SH-SY5Y (cell line): ENCODE data around the gene STXBP3.

Source experiments
- GATA2 ChIP-seq: IDR thresholded peaks from 2 replicates; pipeline ENCODE4 v1.6.1; 2011; ENCODE audit warnings: mild to moderate bottlenecking, low read depth, low read length
- GATA3 ChIP-seq: IDR thresholded peaks from 2 replicates; pipeline ENCODE4 v1.6.1; 2011; ENCODE audit warnings: low read depth, mild to moderate bottlenecking, low read length, moderate library complexity

The STXBP3 gene

DNA sequence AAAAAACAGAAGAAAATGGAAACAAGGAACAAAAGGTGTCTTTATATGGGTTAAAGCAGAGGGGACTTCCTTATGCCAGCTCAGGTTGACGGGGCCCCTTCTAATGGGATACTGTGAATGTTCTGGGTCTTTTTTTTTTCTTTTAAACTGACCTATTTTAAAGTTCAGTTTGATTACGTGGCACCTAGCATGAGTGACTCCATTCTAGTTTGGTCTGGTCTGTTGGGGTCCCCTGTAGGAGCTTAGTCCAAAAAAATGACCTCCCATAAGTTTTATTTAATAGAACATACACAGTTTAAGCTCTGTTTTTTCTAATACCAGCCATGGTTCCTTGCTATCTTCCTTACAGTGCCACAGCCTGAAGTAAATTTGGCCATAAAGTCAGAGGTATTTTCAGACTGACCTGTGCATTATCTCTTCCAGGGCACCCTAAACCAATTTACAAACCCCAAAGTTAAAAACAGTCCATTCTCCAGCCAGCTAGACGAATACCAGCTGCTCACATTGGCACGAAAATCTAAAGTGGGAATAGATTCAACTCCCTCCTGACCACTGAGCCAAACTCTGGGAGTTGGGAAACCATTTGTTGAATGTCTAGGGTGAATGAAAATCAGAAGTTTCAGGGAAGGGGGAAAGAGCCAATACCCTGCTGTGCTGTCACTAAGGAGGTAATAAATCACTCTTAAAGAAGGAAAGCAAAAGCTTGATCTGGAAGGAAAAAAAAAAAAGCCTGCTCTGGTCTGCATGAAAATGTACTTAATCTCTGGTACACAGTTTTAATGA, 68.1 kb downstream of the STXBP3 start:
- TF ChIP-seq GATA3: no peak
- no peak for TF ChIP-seq GATA2

DNA sequence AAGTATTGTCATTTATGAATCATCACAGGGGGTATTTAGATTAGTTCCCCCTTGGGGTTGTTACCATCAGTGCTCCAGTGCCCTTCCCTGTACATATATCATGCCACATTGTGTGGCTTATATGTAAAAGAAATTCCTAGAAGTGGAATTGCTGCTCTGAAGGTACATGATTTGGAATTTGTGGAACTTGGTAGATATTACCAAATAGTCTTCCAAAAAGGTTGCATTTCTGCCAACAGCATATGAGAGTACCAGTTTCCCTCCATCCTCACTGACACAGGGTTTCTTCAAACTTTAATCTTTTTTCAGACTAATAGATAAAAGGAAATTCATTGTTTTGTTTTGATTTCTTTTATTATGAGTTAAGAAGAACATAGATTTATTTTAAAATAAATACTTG, 69.1 kb downstream of the STXBP3 start:
- TF ChIP-seq GATA2: no peak
- no peak for TF ChIP-seq GATA3

DNA sequence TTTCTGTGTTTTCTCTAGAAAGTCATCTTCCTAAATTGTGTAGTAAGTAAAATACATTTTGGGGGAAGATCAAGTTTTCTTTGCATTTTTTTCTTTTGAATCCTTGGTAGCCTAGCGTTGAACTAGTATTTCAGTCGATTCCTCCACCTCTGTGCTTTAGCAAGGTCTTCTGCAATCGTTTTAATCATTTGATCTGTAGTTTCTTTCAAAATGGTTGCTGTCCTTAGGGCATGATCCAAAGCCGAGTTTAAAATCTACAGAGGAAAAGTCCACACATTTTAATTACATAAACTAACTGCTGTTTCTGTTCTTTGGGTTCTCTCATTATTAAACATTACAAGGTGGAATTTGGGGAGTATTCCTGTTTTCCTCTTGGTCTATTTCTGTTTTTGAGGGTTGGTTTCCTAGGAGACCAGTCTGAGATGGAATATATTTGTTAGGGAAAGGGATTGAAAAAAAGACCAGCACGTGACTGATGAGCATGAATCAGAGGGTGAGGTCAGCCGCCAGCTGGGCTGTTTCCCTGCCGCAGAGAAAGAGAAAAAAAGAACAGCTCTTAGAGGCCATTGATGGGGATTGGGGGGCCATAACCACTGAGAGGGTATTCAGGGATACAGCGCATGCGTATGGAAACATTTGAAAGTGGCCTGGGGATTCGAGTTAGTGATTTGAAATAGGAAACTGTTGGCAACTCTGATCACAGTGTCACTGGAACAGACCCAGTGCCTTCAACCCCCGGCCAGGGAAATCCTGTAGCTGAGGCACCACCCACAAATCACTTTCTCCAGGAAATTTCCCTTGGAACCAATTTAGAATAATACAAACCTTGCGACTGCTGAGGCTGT, 69.8 kb downstream of the STXBP3 start:
- TF ChIP-seq GATA3 (peak; percentile 58; the same call in 1 of the 2 replicates), GATA2 (peak; percentile 22; the same call in 1 of the 2 replicates)

DNA sequence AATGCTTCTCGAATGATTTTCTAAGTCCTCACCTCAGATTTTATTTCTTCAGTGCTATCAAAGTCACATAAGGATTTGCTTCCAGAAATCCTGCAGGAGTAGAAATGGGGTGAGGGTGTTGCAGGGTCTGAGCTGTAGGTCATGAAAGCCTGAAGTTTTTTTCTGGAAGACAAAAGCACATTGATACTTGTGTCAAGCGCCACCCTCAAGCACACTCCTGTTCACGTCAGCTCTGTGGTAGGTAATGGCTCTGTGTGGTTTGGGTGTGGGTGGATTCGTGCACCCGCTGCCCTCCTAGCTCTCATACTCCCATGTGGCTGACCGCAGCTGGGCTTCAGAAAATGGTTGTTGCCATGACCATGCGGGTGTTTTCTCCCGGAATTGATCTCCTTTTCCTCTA, 70.5 kb downstream of the STXBP3 start:
- TF ChIP-seq GATA2 (no peak), GATA3 (no peak)

DNA sequence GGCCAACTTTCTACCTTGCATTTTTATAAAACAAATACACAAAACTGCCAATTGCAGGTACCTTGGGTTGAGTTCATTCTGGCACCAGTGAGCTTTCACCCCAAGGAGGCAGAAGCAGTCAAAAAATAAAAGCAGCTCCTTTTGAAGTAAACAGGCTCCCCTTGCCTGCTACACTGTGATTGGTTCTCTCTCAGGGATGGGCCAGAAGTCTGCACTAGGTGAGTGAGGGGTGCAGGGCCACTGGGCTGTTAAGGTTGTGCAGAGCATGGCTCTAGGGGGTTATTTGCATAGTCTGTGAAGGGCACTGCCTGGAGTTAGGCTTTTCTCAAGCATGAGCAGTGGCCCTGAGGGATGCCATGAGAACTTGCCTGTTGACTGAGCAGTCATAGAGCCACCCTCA, 71.3 kb downstream of the STXBP3 start:
- TF ChIP-seq GATA3 (no peak), GATA2 (no peak)

DNA sequence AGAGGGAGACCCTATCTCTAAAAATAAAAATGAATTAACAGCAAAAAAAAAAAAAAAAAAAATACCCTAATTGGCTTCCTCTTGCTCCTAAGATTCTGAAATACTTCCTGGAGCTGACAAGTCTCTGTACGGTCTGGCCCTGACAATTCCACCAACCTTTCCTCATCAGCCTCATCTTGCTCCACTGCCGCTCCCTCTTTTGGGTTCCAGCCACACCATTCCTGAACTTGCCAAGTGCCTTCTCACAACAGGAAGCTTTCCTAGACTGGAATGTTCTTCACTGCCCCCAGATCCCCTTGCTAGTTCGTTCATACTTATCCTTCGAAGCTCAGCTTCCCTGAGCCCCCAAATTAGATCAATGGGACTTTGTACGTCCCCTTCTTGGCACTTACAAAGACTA, 73.4 kb downstream of the STXBP3 start:
- TF ChIP-seq GATA3: no peak
- no peak for TF ChIP-seq GATA2

DNA sequence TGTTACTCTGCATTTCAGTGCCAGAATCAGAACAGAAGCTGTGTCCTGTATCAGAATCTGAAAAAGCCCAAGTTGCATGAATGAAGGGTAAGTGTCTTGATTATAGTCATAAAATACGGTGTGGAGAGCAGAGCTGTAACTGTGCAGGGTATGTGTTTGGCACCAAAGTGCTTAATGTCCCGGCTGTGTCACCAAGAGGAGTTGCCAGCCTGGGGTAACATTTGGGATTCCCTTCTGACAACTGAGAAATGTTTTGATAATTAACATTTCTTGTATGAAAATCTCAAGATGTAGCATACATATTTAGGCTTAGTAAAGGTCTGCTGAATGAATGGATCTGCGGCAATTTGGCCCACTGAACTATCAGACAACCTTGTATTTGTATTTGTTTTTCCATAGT, 77.2 kb downstream of the STXBP3 start:
- TF ChIP-seq GATA3 (no peak), GATA2 (no peak)

DNA sequence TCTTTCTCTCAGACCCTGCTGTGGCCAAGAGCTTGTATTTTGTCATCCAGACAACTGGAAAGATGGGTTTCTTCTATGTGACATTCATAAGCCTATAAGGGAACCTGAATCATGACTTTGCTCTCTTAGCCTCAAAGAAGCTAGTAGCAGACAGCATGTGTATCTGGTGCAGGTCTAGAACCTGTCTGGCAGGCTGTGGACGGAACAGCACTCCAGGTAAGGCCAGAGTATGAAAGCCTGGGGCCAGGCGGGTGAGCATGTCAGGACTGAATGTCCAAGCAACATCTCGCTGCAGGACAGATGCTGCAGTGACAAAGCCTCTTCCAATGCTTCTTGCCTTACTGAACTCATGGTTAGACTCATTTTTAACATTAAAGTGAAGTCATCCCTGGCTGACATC, 77.6 kb downstream of the STXBP3 start:
- TF ChIP-seq GATA3 (no peak), GATA2 (no peak)

DNA sequence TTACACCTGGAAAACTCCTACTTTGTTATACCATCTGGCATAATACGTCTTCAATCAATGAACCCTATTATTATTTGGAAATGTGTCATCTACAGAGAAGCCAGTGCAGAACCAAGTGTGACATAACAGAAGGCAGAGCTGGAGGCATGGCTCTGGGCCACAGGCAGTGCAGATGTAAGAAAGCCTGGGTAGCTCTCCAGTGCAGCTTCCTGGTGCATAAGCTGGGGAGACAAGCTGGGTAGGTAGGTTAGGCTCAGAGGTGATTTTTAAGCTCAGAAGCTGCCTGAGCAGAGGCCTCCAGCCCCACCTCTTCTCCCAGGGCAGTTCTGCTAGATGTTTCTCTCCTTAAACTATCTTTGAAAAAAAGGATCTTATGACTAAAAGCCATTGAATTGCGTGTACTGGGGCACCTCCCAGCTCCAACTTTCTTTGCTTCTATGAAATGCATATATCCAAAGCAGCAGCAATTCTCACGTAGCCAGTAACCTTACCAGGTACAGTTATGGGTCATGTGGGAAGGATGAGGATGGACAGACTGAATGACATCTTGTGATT, 79.7 kb downstream of the STXBP3 start:
- TF ChIP-seq GATA2 (no peak), GATA3 (no peak)

DNA sequence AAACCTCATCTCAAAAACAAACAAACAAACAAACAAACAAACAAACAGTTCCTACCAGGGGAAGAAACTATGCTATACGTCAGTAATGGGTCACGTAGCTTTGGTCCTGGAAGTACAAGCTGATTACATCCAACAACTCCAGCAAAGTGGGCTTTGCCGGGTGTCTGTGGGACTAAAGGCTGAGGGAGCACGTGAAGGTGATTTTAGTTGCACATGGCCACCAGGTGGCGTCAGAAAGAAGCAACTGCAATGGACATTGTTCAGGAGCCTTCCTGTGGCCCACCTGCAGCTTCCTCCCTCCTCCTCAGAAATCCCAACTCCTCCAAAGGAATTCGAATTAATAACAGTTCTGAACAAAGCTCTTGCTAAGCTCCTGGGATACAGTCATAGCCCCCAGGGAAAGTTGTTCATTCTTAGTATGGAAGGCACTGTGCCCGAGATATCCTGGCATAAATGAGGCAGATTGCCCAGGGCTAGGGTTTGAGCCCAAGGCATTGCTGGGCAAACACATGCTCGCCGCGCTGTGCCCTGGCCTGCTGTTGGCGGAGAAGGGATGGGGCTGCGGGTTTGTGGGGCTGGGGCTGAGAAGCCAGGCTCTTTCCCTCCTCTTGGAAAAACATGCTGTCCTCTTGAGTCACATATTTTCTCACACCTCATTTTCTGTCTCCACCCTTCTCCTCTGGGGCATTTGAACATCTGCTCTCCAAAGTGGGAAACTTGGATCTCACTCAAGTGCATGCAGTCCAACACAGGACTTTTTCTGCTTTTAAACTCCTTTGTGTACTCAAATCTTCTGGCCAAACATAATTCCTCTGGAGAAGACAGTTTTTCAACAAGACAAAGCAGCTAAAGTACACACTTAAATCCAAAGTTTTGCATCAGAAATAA, 81.8 kb downstream of the STXBP3 start:
- no peak for TF ChIP-seq GATA3

DNA sequence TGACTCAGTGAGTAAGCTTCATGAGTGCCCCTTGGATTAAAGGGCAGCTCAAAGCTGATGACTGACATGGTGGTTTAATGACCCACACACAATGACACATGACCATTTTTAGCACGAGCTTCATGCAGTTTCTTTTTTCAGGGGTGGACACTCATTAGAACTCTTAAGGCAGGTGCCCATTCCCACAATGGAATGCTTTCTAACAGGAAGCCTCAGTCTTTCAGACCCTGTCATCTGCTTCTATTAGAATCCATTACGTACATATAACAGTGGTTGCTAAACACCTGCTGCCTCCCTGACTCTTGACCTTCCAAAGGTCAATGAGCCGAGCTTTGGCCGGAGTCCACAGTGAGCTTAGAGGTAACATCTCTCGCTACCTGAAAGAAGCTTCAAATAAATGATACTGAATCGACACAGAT, 83.0 kb downstream of the STXBP3 start:
- TF ChIP-seq GATA3: no peak
- TF ChIP-seq GATA2: no peak

DNA sequence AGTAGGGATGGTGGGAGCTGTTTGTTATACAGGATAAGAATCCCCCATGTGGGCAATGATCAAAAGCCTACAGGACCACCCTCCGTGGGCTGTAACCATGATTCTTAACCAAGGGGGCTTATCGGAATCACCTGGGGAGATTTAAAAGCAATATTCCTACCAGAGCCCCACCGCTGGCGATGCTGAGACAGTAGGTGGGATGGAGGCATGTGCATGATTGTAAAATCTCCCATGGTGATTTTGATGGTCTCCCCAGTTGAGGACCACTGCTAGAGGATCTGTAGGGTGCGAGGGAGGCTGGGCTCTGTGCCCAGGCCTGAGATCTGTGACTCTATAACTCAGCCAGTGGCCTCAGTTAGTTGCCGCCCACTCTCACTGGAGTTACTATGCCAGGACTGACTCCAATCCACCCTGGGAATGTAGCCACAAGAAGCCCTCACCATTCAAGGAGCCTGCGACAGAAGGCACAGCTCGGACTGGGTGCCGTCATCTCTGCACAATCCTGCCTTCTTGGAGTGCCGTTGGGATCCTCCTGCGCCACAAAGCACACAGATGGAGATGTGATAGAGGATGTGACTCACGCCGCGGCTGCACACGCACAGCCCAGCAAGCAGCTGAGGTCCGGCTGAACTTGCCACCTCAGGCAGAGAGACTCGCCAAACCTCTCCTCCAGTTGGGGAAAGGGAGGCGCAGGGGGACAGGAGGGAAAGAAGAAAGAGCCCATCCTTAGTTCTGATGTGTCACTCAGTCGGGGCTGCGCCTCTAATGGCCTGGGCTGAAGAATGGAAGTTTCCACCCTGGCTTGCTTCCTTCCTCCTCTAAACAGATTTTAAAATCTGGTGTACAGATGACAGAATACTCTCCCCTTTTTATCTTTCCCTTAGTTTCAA, 83.9 kb downstream of the STXBP3 start:
- TF ChIP-seq GATA3 (no peak; the same call in 1 of the 2 replicates), GATA2 (peak; percentile 63)

DNA sequence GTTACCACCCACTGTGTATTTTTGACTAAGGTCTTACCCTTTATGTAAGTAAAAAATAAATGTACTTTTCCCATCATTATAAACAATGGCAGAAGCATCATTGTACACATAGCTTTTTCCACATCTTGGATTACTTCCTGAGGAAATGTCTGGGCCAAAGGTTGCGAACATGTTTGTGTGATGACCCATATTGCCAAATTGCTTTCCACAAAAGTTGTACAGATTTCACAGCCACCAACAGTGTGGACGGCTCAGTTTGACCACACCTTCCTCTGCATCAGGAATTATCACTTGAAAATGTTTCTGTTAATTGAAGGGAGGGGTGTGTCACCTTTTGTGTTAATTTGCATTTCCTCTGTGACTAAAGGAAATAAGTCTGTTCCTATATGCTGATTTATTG, 84.8 kb downstream of the STXBP3 start:
- TF ChIP-seq GATA3 (no peak), GATA2 (no peak)
